Nephron (organoid): ENCODE results near the gene ITPR1.

ENCODE experiments used
- H3K27ac Mint-ChIP-seq, 3 experiments: 2 replicates each; pipeline ENCODE4 v1.8.0; 2020; ENCODE audit warnings: mixed read lengths in 3 of 3, mild to moderate bottlenecking in 2 of 3, moderate library complexity in 1 of 3
- H3K27me3 Mint-ChIP-seq: 2 replicates; pipeline ENCODE4 v1.8.0; 2021; ENCODE audit warnings: low read depth, mild to moderate bottlenecking, moderate library complexity, mixed read lengths
- H3K36me3 Mint-ChIP-seq: 2 replicates; pipeline ENCODE4 v1.8.0; 2020; ENCODE audit warnings: low read depth, mixed read lengths
- H3K4me1 Mint-ChIP-seq: 2 replicates; pipeline ENCODE4 v1.8.0; 2020; ENCODE audit warnings: mixed read lengths
- H3K4me3 Mint-ChIP-seq, 3 experiments: 2 replicates each; pipeline ENCODE4 v1.8.0; 2020; ENCODE audit warnings: mild to moderate bottlenecking in 3 of 3, mixed read lengths in 3 of 3, moderate library complexity in 2 of 3
- H3K9me3 Mint-ChIP-seq: 2 replicates; pipeline ENCODE4 v1.8.0; 2020; ENCODE audit warnings: mixed read lengths
- TF ChIP-seq, protein P1 (sequence below), 3 experiments: fragments of 200-600 bp; sonication (generic); IDR thresholded peaks; one replicate each; pipeline ENCODE4 v1.5.0; 2021; ENCODE audit warnings: antibody characterized with exemption in 3 of 3; ENCODE audit not compliant: unreplicated experiment in 3 of 3

The ITPR1 gene

DNA sequence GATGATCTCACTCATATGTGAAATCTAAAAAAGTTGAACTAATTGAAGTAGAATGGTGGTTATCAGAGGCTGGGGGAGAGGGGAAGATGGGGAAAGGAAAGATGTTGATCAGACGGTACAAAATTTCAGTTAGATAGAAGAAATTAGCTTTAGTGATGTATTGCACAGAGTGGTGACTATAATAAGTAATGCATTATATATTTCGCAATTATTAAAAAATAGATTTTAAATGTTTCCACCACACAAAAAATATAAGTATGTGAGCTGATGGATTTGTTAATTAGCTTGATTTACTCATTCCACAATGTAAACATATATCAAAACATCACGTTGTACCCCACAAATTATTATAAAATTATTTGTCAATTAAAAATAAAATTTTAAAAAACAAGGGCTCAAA lies 34.2 kb upstream of the ITPR1 start:
- no peaks in the 10 kb centered on the region for H3K36me3 Mint-ChIP-seq
- H3K4me1 Mint-ChIP-seq: no peaks in the 10 kb centered on the region
- TF ChIP-seq, protein P1, sequence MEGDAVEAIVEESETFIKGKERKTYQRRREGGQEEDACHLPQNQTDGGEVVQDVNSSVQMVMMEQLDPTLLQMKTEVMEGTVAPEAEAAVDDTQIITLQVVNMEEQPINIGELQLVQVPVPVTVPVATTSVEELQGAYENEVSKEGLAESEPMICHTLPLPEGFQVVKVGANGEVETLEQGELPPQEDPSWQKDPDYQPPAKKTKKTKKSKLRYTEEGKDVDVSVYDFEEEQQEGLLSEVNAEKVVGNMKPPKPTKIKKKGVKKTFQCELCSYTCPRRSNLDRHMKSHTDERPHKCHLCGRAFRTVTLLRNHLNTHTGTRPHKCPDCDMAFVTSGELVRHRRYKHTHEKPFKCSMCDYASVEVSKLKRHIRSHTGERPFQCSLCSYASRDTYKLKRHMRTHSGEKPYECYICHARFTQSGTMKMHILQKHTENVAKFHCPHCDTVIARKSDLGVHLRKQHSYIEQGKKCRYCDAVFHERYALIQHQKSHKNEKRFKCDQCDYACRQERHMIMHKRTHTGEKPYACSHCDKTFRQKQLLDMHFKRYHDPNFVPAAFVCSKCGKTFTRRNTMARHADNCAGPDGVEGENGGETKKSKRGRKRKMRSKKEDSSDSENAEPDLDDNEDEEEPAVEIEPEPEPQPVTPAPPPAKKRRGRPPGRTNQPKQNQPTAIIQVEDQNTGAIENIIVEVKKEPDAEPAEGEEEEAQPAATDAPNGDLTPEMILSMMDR (IDR thresholded peaks at IDR 0.05; ENCODE audit: unreplicated experiment in 3 of 3): no peak
- no peaks in the 10 kb centered on the region for H3K27me3 Mint-ChIP-seq
- no peak overlapping the region for H3K27ac Mint-ChIP-seq
- H3K9me3 Mint-ChIP-seq: no peaks in the 10 kb centered on the region
- no peak overlapping the region for H3K4me3 Mint-ChIP-seq

DNA sequence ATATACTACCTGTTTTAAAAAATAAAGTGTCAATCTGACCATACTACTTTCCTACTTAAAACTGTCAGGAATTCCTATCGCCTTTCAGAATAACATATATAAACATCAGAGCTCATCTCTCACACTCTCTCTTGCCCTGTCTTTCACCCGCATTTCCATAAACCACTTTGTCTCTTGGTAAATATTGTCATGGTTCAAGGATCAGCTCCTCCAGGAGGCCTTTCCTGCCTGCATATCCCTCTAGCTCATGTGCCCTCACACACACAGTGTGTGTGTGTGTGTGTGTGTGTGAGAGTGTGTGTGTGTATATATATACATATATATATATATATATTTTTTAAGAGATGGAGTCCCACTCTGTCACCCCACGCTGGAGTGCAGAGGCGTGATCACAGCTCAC lies 32.8 kb upstream of the ITPR1 start:
- no peaks in the 10 kb centered on the region for H3K36me3 Mint-ChIP-seq
- H3K27ac Mint-ChIP-seq: no peak overlapping the region
- H3K4me1 Mint-ChIP-seq: peaks cover under 1% of the 10 kb centered on the region
- no peaks in the 10 kb centered on the region for H3K9me3 Mint-ChIP-seq
- no peak overlapping the region for H3K4me3 Mint-ChIP-seq
- TF ChIP-seq, protein P1 (IDR thresholded peaks at IDR 0.05; ENCODE audit: unreplicated experiment in 3 of 3): no peak
- no peaks in the 10 kb centered on the region for H3K27me3 Mint-ChIP-seq

DNA sequence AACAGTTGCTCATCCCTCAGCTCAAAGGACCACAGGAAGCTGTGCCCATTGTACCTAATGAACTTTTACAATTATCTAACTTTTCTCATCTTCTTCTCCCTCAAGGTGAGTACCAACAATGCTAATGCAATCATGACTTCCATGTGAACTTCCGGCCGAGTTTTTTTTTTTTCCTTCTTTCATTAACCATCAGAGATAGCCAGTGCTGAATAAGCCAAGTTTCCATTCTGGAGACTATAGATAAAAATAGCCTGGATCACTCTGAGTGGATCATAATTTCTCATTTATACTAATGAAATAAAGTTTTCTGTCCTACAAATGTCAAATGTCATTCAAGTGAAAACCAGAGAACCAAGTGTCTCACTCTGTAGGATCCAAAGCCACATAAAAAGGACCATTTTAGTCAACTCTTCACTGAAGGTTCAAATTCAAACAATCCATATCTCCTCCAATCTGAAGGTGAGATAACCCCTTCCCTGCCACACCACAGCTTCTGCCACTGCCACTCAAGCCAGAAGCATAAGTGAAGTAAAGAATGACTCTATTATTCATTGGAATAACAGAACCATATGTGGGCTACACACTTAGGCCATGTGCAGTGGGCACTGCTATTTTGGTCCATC lies 31.6 kb upstream of the ITPR1 start:
- H3K4me3 Mint-ChIP-seq: no peak overlapping the region
- H3K27me3 Mint-ChIP-seq: no peaks in the 10 kb centered on the region
- H3K36me3 Mint-ChIP-seq: no peaks in the 10 kb centered on the region
- TF ChIP-seq, protein P1 (IDR thresholded peaks at IDR 0.05; ENCODE audit: unreplicated experiment in 3 of 3): no peak
- peaks cover 7% of the 10 kb centered on the region for H3K4me1 Mint-ChIP-seq
- H3K9me3 Mint-ChIP-seq: no peaks in the 10 kb centered on the region
- H3K27ac Mint-ChIP-seq: no peak overlapping the region

DNA sequence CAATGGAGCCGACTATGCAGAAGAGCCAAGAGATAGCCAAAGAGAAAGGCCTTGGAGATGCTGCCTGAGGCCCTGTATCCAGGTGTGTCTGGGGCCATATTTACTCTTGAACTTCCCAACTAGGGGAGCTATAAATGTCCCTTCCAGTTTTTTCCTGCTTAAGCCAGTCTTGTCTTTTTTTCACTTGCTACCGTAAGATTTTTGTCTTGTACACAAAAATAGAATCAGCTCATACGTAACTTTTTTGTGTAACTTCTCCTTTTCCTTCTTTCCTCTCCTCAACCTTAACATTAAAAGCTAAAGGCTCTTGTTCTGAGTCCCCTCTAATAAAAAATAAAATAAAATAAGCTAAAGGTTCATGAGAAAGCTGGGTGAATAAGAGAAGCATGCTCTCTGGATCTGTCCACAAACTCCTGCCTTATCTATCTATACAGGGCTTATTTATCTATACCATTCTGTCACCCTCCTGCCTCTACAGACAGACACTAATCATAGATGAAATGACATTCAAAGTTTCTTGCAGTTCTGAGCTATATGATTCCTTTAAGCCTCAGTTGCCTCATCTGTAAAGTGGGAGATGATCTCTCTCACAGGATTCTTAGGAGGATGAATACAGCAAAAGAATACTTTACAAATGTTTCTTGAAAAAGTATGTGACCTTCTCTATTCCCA lies 30.6 kb upstream of the ITPR1 start:
- Mint-ChIP-seq H3K36me3 (no peaks in the 10 kb centered on the region), H3K4me3 (no peak overlapping the region), H3K4me1 (peaks cover 11% of the 10 kb centered on the region), H3K27ac (no peak overlapping the region), H3K27me3 (no peaks in the 10 kb centered on the region), H3K9me3 (no peaks in the 10 kb centered on the region)
- TF ChIP-seq, protein P1 (IDR thresholded peaks at IDR 0.05; ENCODE audit: unreplicated experiment in 3 of 3): no peak

DNA sequence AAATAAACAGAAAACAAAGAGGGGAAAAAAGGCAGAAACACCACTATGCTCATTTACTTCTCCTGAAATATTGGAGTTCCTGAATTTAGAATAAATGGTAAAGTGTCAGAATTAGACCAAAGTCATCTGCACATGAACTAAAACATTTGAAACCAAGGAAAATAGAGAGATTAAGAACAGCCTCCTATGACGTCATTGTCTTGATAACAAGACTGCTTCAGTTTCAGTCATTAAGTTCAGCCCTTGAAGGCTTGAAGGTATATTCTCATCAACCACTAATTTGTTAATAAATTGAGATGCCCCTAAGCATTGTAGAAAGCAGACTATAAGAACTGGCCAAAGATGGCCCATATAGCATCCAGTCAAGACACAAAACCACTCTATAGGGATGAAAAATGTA lies 28.6 kb upstream of the ITPR1 start:
- no peaks in the 10 kb centered on the region for H3K9me3 Mint-ChIP-seq
- H3K4me1 Mint-ChIP-seq: peaks cover 11% of the 10 kb centered on the region
- peak overlapping the region; percentile 85 to 93 (median 86) for H3K4me3 Mint-ChIP-seq
- no peaks in the 10 kb centered on the region for H3K36me3 Mint-ChIP-seq
- no peak overlapping the region for H3K27ac Mint-ChIP-seq
- TF ChIP-seq, protein P1 (IDR thresholded peaks at IDR 0.05; ENCODE audit: unreplicated experiment in 3 of 3): no peak
- no peaks in the 10 kb centered on the region for H3K27me3 Mint-ChIP-seq
